Measurements from ENCODE around the gene C1QC. TPM values are rescaled to one million over a fixed set of nuclear protein-coding genes. Genes with fewer than 3 reads are reported as not detected.

C1QC gene
- total and polyA plus RNA-seq, 2 of the 8 experiments (the other 6 are each of a cell fraction or from before 2014, with no cell fraction given) = not detected

- TF ChIP-seq CTCF (IDR thresholded peaks at IDR 0.05; ENCODE audit: control extremely low read depth in 1 of 3, insufficient read depth in 1 of 3, low read depth in 1 of 3, low read length in 3 of 3) (no peak), BCL11A (IDR thresholded peaks at IDR 0.05; ENCODE audit: low read depth in 2 of 2, low read length in 2 of 2) (no peak)
These were observed 3.0 kb downstream of the C1QC start (continued) for GRCh38 chr1:22646384-22646783.

Data from H1 (cell line).